IMR-90 (cell line): ENCODE results near the gene DOCK4. TPM values are rescaled to one million over a fixed set of nuclear protein-coding genes. Genes with fewer than 3 reads are reported as not detected.

Experiments used
- ATAC-seq: fragments of 200-7000 bp; cut with Tn5 transposase; 2 replicates; pipeline ENCODE4 v1.9.1; 2020; ENCODE audit warnings: low read depth, mild to moderate bottlenecking, moderate library complexity
- BruUV-seq: library from RNA; stranded (reverse); fragments of 400-500 nt; replicated peaks from 2 replicates; lab custom pipeline; 2021; lab: Mats Ljungman, UMichigan
- CTCF ChIA-PET: fragments of 300-600 bp; formaldehyde crosslinking; extraction: SDS; loops from one replicate; lab custom pipeline; 2021; ENCODE audit warnings: antibody characterized with exemption; lab: Yijun Ruan, JAX
- POLR2A ChIA-PET: fragments of 300-600 bp; sonication (Branson Sonifier 250); formaldehyde crosslinking; loops from one replicate; lab custom pipeline; 2022; ENCODE audit warnings: antibody characterized with exemption; ENCODE audit not compliant: unreplicated experiment; lab: Charles Lee
- DNase-seq: peaks from one replicate; pipeline ENCODE4 v3.0.0; 2013
- H2AFZ ChIP-seq: replicated peaks from 2 replicates; pipeline ENCODE3; 2013; ENCODE audit warnings: low read length, mild to moderate bottlenecking; ENCODE audit not compliant: poor library complexity
- H2AK5ac ChIP-seq: 2 replicates; pipeline ENCODE4 v1.6.1; 2013; ENCODE audit warnings: low read depth, low read length, inconsistent platforms
- H2AK9ac ChIP-seq: replicated peaks from 2 replicates; pipeline ENCODE3; 2013; ENCODE audit warnings: mild to moderate bottlenecking, low read depth, low read length, moderate library complexity; ENCODE audit not compliant: poor library complexity
- H2BK120ac ChIP-seq: 2 replicates; pipeline ENCODE4 v1.6.1; 2013; ENCODE audit warnings: low read depth, low read length, inconsistent platforms
- H2BK15ac ChIP-seq: 3 replicates; pipeline ENCODE4 v1.6.1; 2013; ENCODE audit warnings: low read depth, low read length, inconsistent platforms
- H2BK20ac ChIP-seq: 2 replicates; pipeline ENCODE4 v1.6.1; 2013; ENCODE audit warnings: low read depth, mild to moderate bottlenecking, inconsistent platforms, low read length, moderate library complexity
- H2BK5ac ChIP-seq: 2 replicates; pipeline ENCODE4 v1.6.1; 2013; ENCODE audit warnings: mild to moderate bottlenecking, low read depth, low read length, inconsistent platforms; ENCODE audit not compliant: poor library complexity, severe bottlenecking
- H3K14ac ChIP-seq: replicated peaks from 2 replicates; pipeline ENCODE4 v1.6.1; 2013; ENCODE audit warnings: low read depth, low read length, inconsistent platforms
- H3K18ac ChIP-seq: 2 replicates; pipeline ENCODE4 v1.6.1; 2013; ENCODE audit warnings: low read depth, low read length, control low read depth
- H3K23ac ChIP-seq: 2 replicates; pipeline ENCODE4 v1.6.1; 2013; ENCODE audit warnings: low read depth, low read length, inconsistent platforms
- H3K27ac ChIP-seq: 2 replicates; pipeline ENCODE4 v1.5.1; 2013; ENCODE audit warnings: mild to moderate bottlenecking, control low read depth, low read length; ENCODE audit not compliant: insufficient read depth
- H3K27me3 ChIP-seq: 2 replicates; pipeline ENCODE4 v1.6.1; 2013; ENCODE audit warnings: low read length; ENCODE audit not compliant: control insufficient read depth, insufficient read depth
- H3K36me3 ChIP-seq: 2 replicates; pipeline ENCODE4 v1.6.1; 2013; ENCODE audit warnings: low read length, mixed read lengths; ENCODE audit not compliant: control insufficient read depth, insufficient read depth
- H3K4ac ChIP-seq: 2 replicates; pipeline ENCODE4 v1.6.1; 2013; ENCODE audit warnings: low read depth, low read length, inconsistent platforms
- H3K4me1 ChIP-seq: 2 replicates; pipeline ENCODE4 v1.6.1; 2013; ENCODE audit warnings: low read length, mixed read lengths; ENCODE audit not compliant: control insufficient read depth, insufficient read depth
- H3K4me2 ChIP-seq: 2 replicates; pipeline ENCODE4 v1.6.1; 2013; ENCODE audit warnings: low read depth, mild to moderate bottlenecking, control low read depth, low read length, moderate library complexity
- H3K4me3 ChIP-seq: 2 replicates; pipeline ENCODE4 v1.5.1; 2013; ENCODE audit warnings: low read depth, mild to moderate bottlenecking, control low read depth, low read length, moderate library complexity; ENCODE audit not compliant: insufficient read depth
- H3K56ac ChIP-seq: 2 replicates; pipeline ENCODE4 v1.6.1; 2013; ENCODE audit warnings: low read length, inconsistent platforms; ENCODE audit not compliant: insufficient read depth; ENCODE audit errors: extremely low read depth
- H3K79me1 ChIP-seq, 2 experiments: 2 replicates each; pipeline ENCODE4 v1.6.1; 2013; ENCODE audit warnings: low read length in 2 of 2, inconsistent platforms in 1 of 2, low read depth in 1 of 2
- H3K9ac ChIP-seq: 2 replicates; pipeline ENCODE4 v1.6.1; 2013; ENCODE audit warnings: low read depth, low read length, control low read depth
- H3K9me1 ChIP-seq: 2 replicates; pipeline ENCODE4 v1.6.1; 2013; ENCODE audit warnings: low read length, inconsistent platforms; ENCODE audit not compliant: insufficient read depth
- H3K9me3 ChIP-seq: 2 replicates; pipeline ENCODE4 v1.6.1; 2013; ENCODE audit warnings: low read length; ENCODE audit not compliant: control insufficient read depth, insufficient read depth
- H4K20me1 ChIP-seq: 2 replicates; pipeline ENCODE4 v1.6.1; 2013; ENCODE audit warnings: low read length, inconsistent platforms; ENCODE audit not compliant: insufficient read depth
- H4K5ac ChIP-seq: 2 replicates; pipeline ENCODE4 v1.6.1; 2013; ENCODE audit warnings: mild to moderate bottlenecking, low read depth, low read length, control low read depth
- H4K8ac ChIP-seq, 2 experiments: 2 replicates each; pipeline ENCODE4 v1.6.1; 2013; ENCODE audit warnings: low read depth in 2 of 2, low read length in 2 of 2, control low read depth in 1 of 2, inconsistent platforms in 1 of 2
- H4K91ac ChIP-seq: 2 replicates; pipeline ENCODE4 v1.6.1; 2013; ENCODE audit warnings: low read depth, low read length, inconsistent platforms; ENCODE audit not compliant: insufficient read depth
- CHD1 ChIP-seq: IDR thresholded peaks from 2 replicates; pipeline ENCODE4 v1.6.1; 2012; ENCODE audit warnings: low read depth, low read length, improper control_type of control experiment
- FOS ChIP-seq: fragments of 150-350 bp; IDR thresholded peaks from 2 replicates; pipeline ENCODE4 v1.6.1; 2016; ENCODE audit warnings: low read depth, low read length
- WGBS, 2 experiments: methylation state at CpG; one replicate each; pipeline versions ENCODE4 v1.1.5 to v1.1.7; 2013; ENCODE audit warnings: missing lambda C conversion rate in 2 of 2; ENCODE audit not compliant: insufficient read length in 1 of 2; ENCODE audit errors: extremely low coverage in 2 of 2; 5-methylcytosine and 5-hydroxymethylcytosine counted together
- dilution Hi-C: fragments of 300-500 bp; cut with HindIII; formaldehyde crosslinking; loops from one replicate; pipeline ENCODE4 v1.14.3; 2018; ENCODE audit warnings: low sequenced_read_pairs; ENCODE audit not compliant: unreplicated experiment
- in situ Hi-C: fragments of 300-500 bp; cut with MboI; formaldehyde crosslinking; loops from 3 replicates; pipeline ENCODE4 v1.14.3; 2019; ENCODE audit warnings: low sequenced_read_pairs, inconsistent platforms, mixed read lengths
- intact Hi-C: fragments of 100-400 bp; cut with micrococcal nuclease; formaldehyde crosslinking; loops from 2 replicates; pipeline ENCODE4 v1.10.0; 2022
- polyA plus RNA-seq, 3 experiments: library from polyadenylated mRNA; depleted of rRNA; stranded (reverse); fragments of >200 nt; gene quantifications; 2 replicates each; pipeline ENCODE4 v1.2.3, GENCODE V29; 2012; ENCODE audit warnings: low replicate concordance in 1 of 3
- total RNA-seq: library from RNA; depleted of rRNA; stranded (reverse); fragments of >200 nt; gene quantifications from 2 replicates; pipeline ENCODE4 v1.2.3, GENCODE V29; 2012
- TF ChIP-seq, protein P1 (sequence below): fragments of 150-350 bp; IDR thresholded peaks from 2 replicates; pipeline ENCODE4 v1.6.1; 2016; ENCODE audit warnings: low read depth, mild to moderate bottlenecking, low read length, moderate library complexity, borderline replicate concordance

Gene DOCK4
- total and polyA plus RNA-seq, 2 of the 4 experiments (the other 2 are of a cell fraction): 4.4 to 12.2 TPM

- Histone ChIP-seq H4K8ac (no peak overlapping the region), H3K9me1 (no peaks in the 10 kb centered on the region), H3K79me1 (peaks cover 3 to 20% of the 10 kb centered on the region in 2 experiments; a peak in 3 of 4 replicates), H4K20me1 (no peaks in the 10 kb centered on the region), H3K36me3 (no peaks in the 10 kb centered on the region), H4K5ac (no peak overlapping the region), H2BK5ac (no peak overlapping the region), H2AK5ac (no peak overlapping the region), H3K9ac (no peak overlapping the region), H3K18ac (no peak overlapping the region), H3K4me1 (peaks cover 6% of the 10 kb centered on the region), H3K27me3 (no peaks in the 10 kb centered on the region), H2BK20ac (no peak overlapping the region), H3K27ac (no peak overlapping the region), H2AFZ (no peak overlapping the region), H3K23ac (no peak overlapping the region), H3K4ac (no peak overlapping the region), H2BK15ac (no peak overlapping the region), H4K91ac (no peak overlapping the region), H3K4me3 (no peak overlapping the region), H3K14ac (no peak overlapping the region), H3K9me3 (no peaks in the 10 kb centered on the region), H3K56ac (no peak overlapping the region), H2AK9ac (no peak overlapping the region), H3K4me2 (no peak overlapping the region), H2BK120ac (no peak overlapping the region)
- no TSS peak for BruUV-seq
- DNase-seq (no peak), ATAC-seq (no peak)
- no CpG with 5 or more reads among the region's 2 CpGs for WGBS, 2 experiments
- CTCF ChIA-PET: no interaction called here
- in situ Hi-C loops (no loop called here), intact Hi-C loops (no loop called here), dilution Hi-C loops (no loop called here)
- POLR2A ChIA-PET: no interaction called here
- TF ChIP-seq CHD1 (no peak), FOS (no peak)
- TF ChIP-seq, protein P1, sequence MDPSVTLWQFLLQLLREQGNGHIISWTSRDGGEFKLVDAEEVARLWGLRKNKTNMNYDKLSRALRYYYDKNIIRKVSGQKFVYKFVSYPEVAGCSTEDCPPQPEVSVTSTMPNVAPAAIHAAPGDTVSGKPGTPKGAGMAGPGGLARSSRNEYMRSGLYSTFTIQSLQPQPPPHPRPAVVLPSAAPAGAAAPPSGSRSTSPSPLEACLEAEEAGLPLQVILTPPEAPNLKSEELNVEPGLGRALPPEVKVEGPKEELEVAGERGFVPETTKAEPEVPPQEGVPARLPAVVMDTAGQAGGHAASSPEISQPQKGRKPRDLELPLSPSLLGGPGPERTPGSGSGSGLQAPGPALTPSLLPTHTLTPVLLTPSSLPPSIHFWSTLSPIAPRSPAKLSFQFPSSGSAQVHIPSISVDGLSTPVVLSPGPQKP: no peak
Observed at GRCh38 chr7:112125250-112125649, 80.9 kb downstream of the DOCK4 start.
